PC-3 (cell line): ENCODE measurements around the gene CNGA1. TPM values are rescaled to one million over a fixed set of nuclear protein-coding genes. Genes with fewer than 3 reads are reported as not detected.

Source experiments
- ATAC-seq: fragments of 200-7000 bp; cut with Tn5 transposase; 2 replicates; pipeline ENCODE4 v1.9.1; 2020; ENCODE audit warnings: mild to moderate bottlenecking, moderate library complexity
- BruUV-seq: library from RNA; stranded (reverse); fragments of 400-500 nt; replicated peaks from 2 replicates; lab custom pipeline; 2021; lab: Mats Ljungman, UMichigan
- CTCF ChIA-PET: fragments of 300-600 bp; sonication (Branson Sonifier 250); formaldehyde crosslinking; loops from one replicate; lab custom pipeline; 2022; ENCODE audit warnings: antibody characterized with exemption; lab: Charles Lee
- POLR2A ChIA-PET: fragments of 300-600 bp; sonication (Branson Sonifier 250); formaldehyde crosslinking; loops from one replicate; lab custom pipeline; 2022; ENCODE audit warnings: antibody characterized with exemption; ENCODE audit not compliant: unreplicated experiment; lab: Charles Lee
- DNase-seq: peaks from one replicate; pipeline ENCODE4 v3.0.0-alpha.2; 2015
- H2AFZ ChIP-seq: fragments of 300-600 bp; sonication (generic); 2 replicates; pipeline ENCODE4 v1.6.0; 2016; ENCODE audit warnings: antibody characterized with exemption, low read length
- H3F3A ChIP-seq: fragments of 300-600 bp; sonication (generic); one replicate; pipeline ENCODE4 v1.6.0; 2017; ENCODE audit warnings: antibody characterized with exemption, low read length, control low read depth, mild to moderate bottlenecking; ENCODE audit not compliant: unreplicated experiment
- H3K27ac ChIP-seq: fragments of 300-600 bp; sonication (generic); 2 replicates; pipeline ENCODE4 v1.5.1; 2016; ENCODE audit warnings: mild to moderate bottlenecking, low read length
- H3K27me3 ChIP-seq: fragments of 300-600 bp; sonication (generic); 2 replicates; pipeline ENCODE4 v1.6.1; 2016; ENCODE audit warnings: low read length, mixed read lengths
- H3K36me3 ChIP-seq: fragments of 300-600 bp; sonication (generic); 2 replicates; pipeline ENCODE4 v1.6.1; 2016; ENCODE audit warnings: low read depth, mixed run types, low read length, mixed read lengths
- H3K4me1 ChIP-seq: fragments of 300-600 bp; sonication (generic); 2 replicates; pipeline ENCODE4 v1.5.1; 2016; ENCODE audit warnings: low read length; ENCODE audit not compliant: insufficient read depth
- H3K4me2 ChIP-seq: fragments of 300-600 bp; sonication (generic); 2 replicates; pipeline ENCODE4 v1.6.0; 2016; ENCODE audit warnings: low read length
- H3K4me3 ChIP-seq: fragments of 300-600 bp; sonication (generic); 2 replicates; pipeline ENCODE4 v1.5.1; 2016; ENCODE audit warnings: mild to moderate bottlenecking, low read length, mixed read lengths
- H3K79me2 ChIP-seq: fragments of 300-600 bp; sonication (generic); 2 replicates; pipeline ENCODE4 v1.6.1; 2017; ENCODE audit warnings: low read length, mixed read lengths
- H3K9ac ChIP-seq: fragments of 300-600 bp; sonication (generic); 2 replicates; pipeline ENCODE4 v1.6.0; 2016; ENCODE audit warnings: mild to moderate bottlenecking, low read length
- H3K9me2 ChIP-seq: fragments of 300-600 bp; sonication (generic); replicated peaks from 2 replicates; pipeline ENCODE4 v1.6.1; 2016; ENCODE audit warnings: mixed run types, low read length, mixed read lengths
- H3K9me3 ChIP-seq: fragments of 300-600 bp; sonication (generic); 2 replicates; pipeline ENCODE4 v1.6.1; 2016; ENCODE audit warnings: low read length, mixed read lengths
- H4K20me1 ChIP-seq: fragments of 300-600 bp; sonication (generic); 2 replicates; pipeline ENCODE4 v1.6.1; 2016; ENCODE audit warnings: low read length, mixed read lengths
- EZH2 ChIP-seq: fragments of 300-600 bp; sonication (generic); IDR thresholded peaks from one replicate; pipeline ENCODE4 v1.6.1; 2017; ENCODE audit warnings: antibody characterized with exemption, mild to moderate bottlenecking, low read length; ENCODE audit not compliant: unreplicated experiment
- EZH2phosphoT487 ChIP-seq: fragments of 300-600 bp; sonication (generic); IDR thresholded peaks from 2 replicates; pipeline ENCODE4 v1.6.1; 2018; ENCODE audit warnings: mild to moderate bottlenecking, antibody characterized with exemption, low read length, borderline replicate concordance
- intact Hi-C: fragments of 100-400 bp; cut with micrococcal nuclease; formaldehyde crosslinking; loops from 2 replicates; pipeline ENCODE4 v1.9.0; 2023
- total RNA-seq: library from RNA; depleted of rRNA; stranded (reverse); fragments of >200 nt; gene quantifications from 2 replicates; pipeline ENCODE4 v1.2.3, GENCODE V29; 2014
- TF ChIP-seq, protein P1 (sequence below): fragments of 300-600 bp; sonication (generic); conservative IDR thresholded peaks from 2 replicates; pipeline ENCODE4 v1.5.1; 2017; ENCODE audit warnings: antibody characterized with exemption, low read depth, mild to moderate bottlenecking, low read length

The CNGA1 gene
- total RNA-seq, 1 experiment from 2014 or later, result 1.1 TPM

DNA sequence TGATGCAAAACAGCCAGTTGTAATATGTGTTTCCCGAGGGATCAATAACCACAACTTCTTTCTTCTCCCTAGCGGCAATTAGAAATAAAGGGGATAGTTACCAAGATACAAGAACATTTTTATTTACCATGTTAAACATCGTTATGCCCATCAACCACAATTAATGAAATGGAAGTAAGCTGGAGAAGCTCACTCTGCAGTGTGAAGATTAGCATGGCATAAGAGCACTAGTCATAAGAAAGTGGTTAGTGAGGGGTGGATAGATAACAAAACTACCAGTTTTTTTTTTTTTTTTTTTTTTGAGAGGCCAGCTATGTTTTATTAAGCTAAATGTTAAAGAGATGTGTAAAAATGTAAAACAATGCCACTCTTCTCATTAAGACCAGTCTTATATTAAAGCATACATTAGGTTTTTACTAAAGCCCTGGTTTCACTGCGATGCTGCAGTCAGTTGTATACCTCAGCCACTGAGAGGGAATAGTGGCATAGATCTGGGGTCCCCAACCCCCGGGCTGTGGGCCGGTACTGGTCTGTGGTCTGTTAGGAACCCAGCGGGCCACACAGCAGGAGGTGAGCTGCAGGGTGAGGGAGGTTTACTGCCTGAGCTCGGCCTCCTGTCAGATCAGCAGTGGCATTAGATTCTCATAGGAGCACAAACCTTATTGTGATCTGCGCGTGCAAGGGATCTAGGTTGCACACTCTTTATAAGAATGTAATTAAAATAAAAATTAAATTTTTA lies 74.2 kb downstream of the CNGA1 start:
- BruUV-seq, result no TSS peak
- Histone ChIP-seq H3K9ac (no peak overlapping the region), H3K79me2 (no peaks in the 10 kb centered on the region), H3K4me1 (no peaks in the 10 kb centered on the region), H3K4me2 (no peak overlapping the region), H3K27me3 (no peaks in the 10 kb centered on the region), H2AFZ (no peak overlapping the region), H4K20me1 (no peaks in the 10 kb centered on the region), H3K9me2 (no peaks in the 10 kb centered on the region), H3K36me3 (no peaks in the 10 kb centered on the region), H3K9me3 (no peaks in the 10 kb centered on the region), H3K4me3 (no peak overlapping the region), H3K27ac (no peak overlapping the region), H3F3A (no peaks in the 10 kb centered on the region)
- CTCF ChIA-PET, result no interaction called here
- POLR2A ChIA-PET, result no interaction called here
- no peak for ATAC-seq
- intact Hi-C loops, result no loop called here
- TF ChIP-seq EZH2phosphoT487, result no peak
- no peak for DNase-seq

DNA sequence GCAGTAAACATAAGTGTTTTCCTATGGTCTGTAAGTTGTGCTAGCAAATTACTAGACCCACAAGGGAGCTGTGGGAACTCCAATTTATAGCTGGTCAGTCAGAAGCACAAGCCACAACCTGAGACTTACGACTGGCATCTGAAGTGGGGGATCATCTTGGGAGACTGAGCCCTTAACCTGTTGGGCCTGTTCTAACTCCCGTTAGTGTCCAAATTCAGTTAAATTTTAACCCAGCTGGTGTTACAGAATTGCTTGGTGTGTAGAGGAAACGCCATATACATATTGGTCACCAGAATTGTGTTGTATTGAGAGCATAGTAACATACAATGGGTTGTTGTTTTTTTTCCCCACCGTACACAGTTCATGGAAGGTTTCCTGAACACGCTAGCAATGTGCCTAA lies 77.0 kb downstream of the CNGA1 start:
- H3K36me3 ChIP-seq, result no peaks in the 10 kb centered on the region
- ChIA-PET POLR2A (no interaction called here), CTCF (no interaction called here)
- intact Hi-C loops, result loop anchor here (10.0 kb wide), 1 partner anchor 235 kb away; no protein-coding TSS in a partner anchor
- no peak overlapping the region for H3K9ac ChIP-seq
- ATAC-seq (no peak), DNase-seq (no peak)
- no peaks in the 10 kb centered on the region for H3K27me3 ChIP-seq
- no peaks in the 10 kb centered on the region for H3F3A ChIP-seq
- no peaks in the 10 kb centered on the region for H4K20me1 ChIP-seq
- no peak overlapping the region for H3K4me2 ChIP-seq
- BruUV-seq, result no TSS peak
- TF ChIP-seq EZH2phosphoT487 (no peak), EZH2 (no peak)
- TF ChIP-seq, protein P1, sequence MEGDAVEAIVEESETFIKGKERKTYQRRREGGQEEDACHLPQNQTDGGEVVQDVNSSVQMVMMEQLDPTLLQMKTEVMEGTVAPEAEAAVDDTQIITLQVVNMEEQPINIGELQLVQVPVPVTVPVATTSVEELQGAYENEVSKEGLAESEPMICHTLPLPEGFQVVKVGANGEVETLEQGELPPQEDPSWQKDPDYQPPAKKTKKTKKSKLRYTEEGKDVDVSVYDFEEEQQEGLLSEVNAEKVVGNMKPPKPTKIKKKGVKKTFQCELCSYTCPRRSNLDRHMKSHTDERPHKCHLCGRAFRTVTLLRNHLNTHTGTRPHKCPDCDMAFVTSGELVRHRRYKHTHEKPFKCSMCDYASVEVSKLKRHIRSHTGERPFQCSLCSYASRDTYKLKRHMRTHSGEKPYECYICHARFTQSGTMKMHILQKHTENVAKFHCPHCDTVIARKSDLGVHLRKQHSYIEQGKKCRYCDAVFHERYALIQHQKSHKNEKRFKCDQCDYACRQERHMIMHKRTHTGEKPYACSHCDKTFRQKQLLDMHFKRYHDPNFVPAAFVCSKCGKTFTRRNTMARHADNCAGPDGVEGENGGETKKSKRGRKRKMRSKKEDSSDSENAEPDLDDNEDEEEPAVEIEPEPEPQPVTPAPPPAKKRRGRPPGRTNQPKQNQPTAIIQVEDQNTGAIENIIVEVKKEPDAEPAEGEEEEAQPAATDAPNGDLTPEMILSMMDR, result no peak
- no peak overlapping the region for H3K4me3 ChIP-seq
- H3K79me2 ChIP-seq, result no peaks in the 10 kb centered on the region
- H3K9me2 ChIP-seq, result no peaks in the 10 kb centered on the region
- no peak overlapping the region for H3K27ac ChIP-seq
- H2AFZ ChIP-seq, result no peak overlapping the region
- no peaks in the 10 kb centered on the region for H3K4me1 ChIP-seq
- no peaks in the 10 kb centered on the region for H3K9me3 ChIP-seq

DNA sequence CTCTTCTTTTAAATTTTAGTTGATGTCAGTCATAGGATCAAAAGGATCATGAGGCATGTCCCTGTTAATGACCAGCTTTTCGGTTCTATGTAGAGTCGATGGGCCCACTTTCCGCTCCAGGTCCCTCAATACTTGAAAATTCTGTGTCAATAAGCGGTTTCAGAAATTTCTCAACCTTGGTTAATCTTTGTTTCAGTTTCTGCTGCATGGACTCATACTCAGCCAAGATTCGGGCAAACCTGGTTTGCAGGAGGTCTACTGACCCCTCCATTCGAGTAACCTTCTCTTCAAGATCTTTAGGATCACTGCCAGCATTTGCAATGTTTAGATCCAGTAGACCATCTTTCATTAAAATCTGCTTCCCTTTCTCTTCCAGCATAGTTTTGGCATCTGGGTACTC lies 80.1 kb downstream of the CNGA1 start:
- no peaks in the 10 kb centered on the region for H3K79me2 ChIP-seq
- TF ChIP-seq, protein P1, result no peak
- TF ChIP-seq EZH2phosphoT487 (no peak), EZH2 (no peak)
- H3K9ac ChIP-seq, result no peak overlapping the region
- peaks cover 1% of the 10 kb centered on the region for H3K4me1 ChIP-seq
- no TSS peak for BruUV-seq
- no peaks in the 10 kb centered on the region for H4K20me1 ChIP-seq
- ChIA-PET CTCF (no interaction called here), POLR2A (no interaction called here)
- no peak overlapping the region for H3K4me3 ChIP-seq
- no peaks in the 10 kb centered on the region for H3K27me3 ChIP-seq
- H2AFZ ChIP-seq, result no peak overlapping the region
- H3K27ac ChIP-seq, result no peak overlapping the region
- no peak overlapping the region for H3K4me2 ChIP-seq
- H3K36me3 ChIP-seq, result no peaks in the 10 kb centered on the region
- DNase-seq (no peak), ATAC-seq (no peak)
- H3K9me2 ChIP-seq, result no peaks in the 10 kb centered on the region
- H3F3A ChIP-seq, result no peaks in the 10 kb centered on the region
- intact Hi-C loops, result loop anchor here (10.0 kb wide), 1 partner anchor 232 kb away; no protein-coding TSS in a partner anchor
- H3K9me3 ChIP-seq, result no peaks in the 10 kb centered on the region
